Measurements from ENCODE around the gene BUB1.
"Not testable (repeated sequence)": the region's sequence is repeated elsewhere in the genome, so short reads cannot be mapped to it uniquely, and the experiment has no call there.

BUB1 gene

DNA sequence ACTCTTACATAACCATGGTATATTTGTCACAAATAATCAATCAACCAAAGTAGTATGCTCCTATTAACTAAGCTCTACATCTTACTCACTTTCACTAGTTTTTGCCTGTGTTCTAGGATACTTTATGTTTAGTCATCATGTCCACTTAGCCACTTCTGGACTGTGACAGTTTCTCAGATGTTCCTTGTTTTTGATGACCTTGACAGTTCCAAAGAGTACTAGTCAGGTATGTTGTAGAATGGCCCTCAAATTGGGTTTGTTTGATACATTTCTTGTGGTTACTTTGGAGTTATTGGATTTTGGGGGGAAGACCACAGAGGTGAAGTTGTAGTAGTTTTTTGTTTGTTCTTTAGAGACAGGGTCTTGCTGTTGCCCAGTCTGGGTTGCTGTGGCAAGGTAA lies 35.5 kb downstream of the BUB1 start:
- H3K4me3 ChIP-seq (replicated peaks in 1 of 2; ENCODE audit: low read depth in 2 of 2, low read length in 2 of 2) = no peak overlapping the region
- TF ChIP-seq, protein P1, sequence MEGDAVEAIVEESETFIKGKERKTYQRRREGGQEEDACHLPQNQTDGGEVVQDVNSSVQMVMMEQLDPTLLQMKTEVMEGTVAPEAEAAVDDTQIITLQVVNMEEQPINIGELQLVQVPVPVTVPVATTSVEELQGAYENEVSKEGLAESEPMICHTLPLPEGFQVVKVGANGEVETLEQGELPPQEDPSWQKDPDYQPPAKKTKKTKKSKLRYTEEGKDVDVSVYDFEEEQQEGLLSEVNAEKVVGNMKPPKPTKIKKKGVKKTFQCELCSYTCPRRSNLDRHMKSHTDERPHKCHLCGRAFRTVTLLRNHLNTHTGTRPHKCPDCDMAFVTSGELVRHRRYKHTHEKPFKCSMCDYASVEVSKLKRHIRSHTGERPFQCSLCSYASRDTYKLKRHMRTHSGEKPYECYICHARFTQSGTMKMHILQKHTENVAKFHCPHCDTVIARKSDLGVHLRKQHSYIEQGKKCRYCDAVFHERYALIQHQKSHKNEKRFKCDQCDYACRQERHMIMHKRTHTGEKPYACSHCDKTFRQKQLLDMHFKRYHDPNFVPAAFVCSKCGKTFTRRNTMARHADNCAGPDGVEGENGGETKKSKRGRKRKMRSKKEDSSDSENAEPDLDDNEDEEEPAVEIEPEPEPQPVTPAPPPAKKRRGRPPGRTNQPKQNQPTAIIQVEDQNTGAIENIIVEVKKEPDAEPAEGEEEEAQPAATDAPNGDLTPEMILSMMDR (IDR thresholded peaks at IDR 0.05; ENCODE audit: low read depth, low read length) = no peak
- no peak for DNase-seq (ENCODE audit: low read depth in 2 of 2)

DNA sequence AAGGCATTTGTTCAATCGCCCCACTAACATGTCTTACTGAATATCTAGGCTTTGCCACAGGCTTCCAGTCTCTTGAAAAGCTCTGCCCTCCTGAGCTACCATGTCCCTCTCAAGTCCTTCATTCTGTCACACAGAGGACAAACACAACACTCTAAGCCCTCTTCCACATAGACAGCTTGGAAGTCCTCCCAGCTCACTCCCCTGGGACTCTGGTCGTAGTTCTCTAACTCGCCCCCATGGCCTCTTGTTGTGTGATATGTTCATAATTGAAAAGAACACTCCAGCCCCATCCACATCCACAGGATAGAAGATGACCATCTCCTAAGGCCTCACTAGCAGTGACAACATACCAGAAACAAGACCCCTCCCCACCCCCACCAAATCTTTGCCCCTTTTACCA lies 37.9 kb downstream of the BUB1 start:
- TF ChIP-seq, protein P1 (IDR thresholded peaks at IDR 0.05; ENCODE audit: low read depth, low read length) = no peak
- H3K4me3 ChIP-seq (replicated peaks in 1 of 2; ENCODE audit: low read depth in 2 of 2, low read length in 2 of 2) = no peak overlapping the region
- no peak for DNase-seq (ENCODE audit: low read depth in 2 of 2)

DNA sequence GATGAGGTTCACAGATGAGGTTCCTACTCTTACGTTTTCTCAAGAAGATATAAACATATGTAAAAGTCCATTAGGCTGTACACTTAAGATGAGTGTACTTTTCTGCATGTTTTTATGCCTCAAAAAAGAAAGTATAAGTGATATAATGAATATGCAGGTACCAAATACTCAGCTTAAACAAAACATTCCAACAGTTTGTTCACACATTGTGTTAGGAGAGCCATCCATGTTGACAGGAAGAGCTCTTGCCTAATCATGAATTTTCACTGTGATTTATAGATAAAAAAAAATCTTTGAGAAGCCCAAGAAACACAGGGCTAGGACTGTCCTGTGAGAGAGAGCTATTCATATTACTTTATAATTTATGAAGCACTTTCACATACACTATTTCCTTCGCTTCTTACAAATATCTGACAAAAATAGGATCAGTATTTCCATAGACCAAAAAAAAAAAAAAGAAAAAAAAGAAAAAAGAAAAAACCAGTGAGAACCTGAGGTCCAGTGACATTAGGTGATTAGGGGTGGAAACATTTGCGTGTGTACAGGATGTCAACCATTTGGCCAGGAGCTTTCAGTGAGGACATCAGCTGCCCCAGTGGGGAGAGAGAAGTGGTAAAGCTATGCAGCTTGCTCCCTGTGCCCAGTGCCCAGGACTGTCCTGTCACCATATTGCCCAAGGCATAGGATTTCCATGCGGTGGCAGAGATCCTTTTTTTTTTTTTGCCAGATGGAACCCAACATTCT lies 38.7 kb downstream of the BUB1 start:
- no peak overlapping the region for H3K4me3 ChIP-seq (replicated peaks in 1 of 2; ENCODE audit: low read depth in 2 of 2, low read length in 2 of 2)
- DNase-seq (ENCODE audit: low read depth in 2 of 2) = peak in 1 of 2 donors; percentile 9
- TF ChIP-seq, protein P1 (IDR thresholded peaks at IDR 0.05; ENCODE audit: low read depth, low read length) = no peak

DNA sequence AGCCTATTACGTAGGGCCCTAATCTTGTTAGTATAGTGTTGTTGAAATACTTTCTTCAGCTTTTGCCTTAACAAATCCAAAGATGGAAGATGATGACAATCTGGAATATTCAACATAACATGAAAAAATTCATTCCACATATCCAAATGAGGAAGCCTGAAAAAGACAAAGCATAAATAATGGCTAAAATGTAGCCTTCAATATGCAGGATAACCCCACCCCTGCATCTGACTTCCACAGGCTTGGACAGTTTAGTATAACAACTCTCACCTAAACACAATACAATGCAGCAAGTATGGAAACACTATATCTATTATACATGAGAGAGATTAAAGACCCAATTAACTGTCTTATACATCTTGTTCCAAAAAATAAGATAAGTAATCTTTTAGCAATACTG lies 39.9 kb downstream of the BUB1 start:
- DNase-seq (ENCODE audit: low read depth in 2 of 2) = no peak
- no peak overlapping the region for H3K4me3 ChIP-seq (replicated peaks in 1 of 2; ENCODE audit: low read depth in 2 of 2, low read length in 2 of 2)
- TF ChIP-seq, protein P1 (IDR thresholded peaks at IDR 0.05; ENCODE audit: low read depth, low read length) = no peak

DNA sequence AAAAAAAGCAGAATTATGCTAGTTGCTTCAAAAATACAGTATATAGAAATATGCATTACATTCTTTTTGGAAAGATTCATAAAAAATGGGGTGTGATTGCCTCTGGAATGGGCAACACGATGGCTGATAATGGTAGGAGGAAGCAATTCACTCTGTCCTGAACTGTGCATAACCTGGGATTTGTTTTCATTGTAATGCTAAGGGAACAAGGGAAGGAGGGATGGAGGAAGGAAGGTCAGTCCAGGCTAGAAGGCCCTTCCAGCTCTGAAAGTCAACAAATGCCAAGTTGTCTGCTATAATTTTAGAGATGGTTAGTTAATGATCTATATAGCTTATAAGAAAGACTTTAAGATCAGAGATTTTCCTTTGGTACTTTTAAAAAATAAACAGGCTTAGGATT lies 40.8 kb downstream of the BUB1 start:
- no peak for DNase-seq (ENCODE audit: low read depth in 2 of 2)
- TF ChIP-seq, protein P1 (IDR thresholded peaks at IDR 0.05; ENCODE audit: low read depth, low read length) = no peak
- H3K4me3 ChIP-seq (replicated peaks in 1 of 2; ENCODE audit: low read depth in 2 of 2, low read length in 2 of 2) = no peak overlapping the region

DNA sequence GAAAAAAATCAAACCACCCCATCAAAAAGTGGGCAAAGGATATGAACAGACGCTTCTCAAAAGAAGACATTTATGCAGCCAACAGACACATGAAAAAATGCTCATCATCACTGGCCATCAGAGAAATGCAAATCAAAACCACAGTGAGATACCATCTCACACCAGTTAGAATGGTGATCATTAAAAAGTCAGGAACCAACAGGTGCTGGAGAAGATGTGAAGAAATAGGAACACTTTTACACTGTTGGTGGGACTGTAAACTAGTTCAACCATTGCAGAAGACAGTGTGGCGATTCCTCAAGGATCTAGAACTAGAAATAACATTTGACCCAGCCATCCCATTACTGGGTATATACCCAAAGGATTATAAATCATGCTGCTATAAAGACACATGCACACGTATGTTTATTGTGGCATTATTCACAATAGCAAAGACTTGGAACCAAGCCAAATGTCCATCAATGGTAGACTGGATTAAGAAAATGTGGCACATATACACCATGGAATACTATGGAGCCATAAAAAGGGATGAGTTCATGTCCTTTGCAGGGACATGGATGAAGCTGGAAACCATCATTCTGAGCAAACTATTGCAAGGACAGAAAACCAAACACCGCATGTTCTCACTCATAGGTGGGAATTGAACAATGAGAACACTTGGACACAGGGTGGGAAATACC lies 41.8 kb downstream of the BUB1 start:
- not testable (repeated sequence) for DNase-seq (ENCODE audit: low read depth in 2 of 2); H3K4me3 ChIP-seq (replicated peaks in 1 of 2; ENCODE audit: low read depth in 2 of 2, low read length in 2 of 2)

DNA sequence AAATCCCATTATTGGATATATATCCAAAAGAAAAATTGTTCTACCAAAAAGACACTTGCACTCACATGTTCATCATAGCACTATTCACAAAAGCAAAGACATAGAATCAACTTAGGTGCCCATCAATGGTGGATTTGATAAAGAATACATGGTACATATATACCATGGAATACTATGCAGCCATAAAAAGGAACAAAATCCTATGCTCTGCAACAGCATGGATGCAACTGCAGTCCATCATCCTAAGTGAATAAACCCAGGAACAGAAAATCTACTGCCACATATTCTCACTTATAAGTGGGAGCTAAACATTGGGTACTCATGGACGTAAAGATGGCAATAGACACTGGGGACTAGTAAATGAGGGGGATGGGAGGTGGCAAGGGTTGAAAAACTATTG lies 50.5 kb downstream of the BUB1 start:
- DNase-seq (ENCODE audit: low read depth in 2 of 2); H3K4me3 ChIP-seq (replicated peaks in 1 of 2; ENCODE audit: low read depth in 2 of 2, low read length in 2 of 2): not testable (repeated sequence)

DNA sequence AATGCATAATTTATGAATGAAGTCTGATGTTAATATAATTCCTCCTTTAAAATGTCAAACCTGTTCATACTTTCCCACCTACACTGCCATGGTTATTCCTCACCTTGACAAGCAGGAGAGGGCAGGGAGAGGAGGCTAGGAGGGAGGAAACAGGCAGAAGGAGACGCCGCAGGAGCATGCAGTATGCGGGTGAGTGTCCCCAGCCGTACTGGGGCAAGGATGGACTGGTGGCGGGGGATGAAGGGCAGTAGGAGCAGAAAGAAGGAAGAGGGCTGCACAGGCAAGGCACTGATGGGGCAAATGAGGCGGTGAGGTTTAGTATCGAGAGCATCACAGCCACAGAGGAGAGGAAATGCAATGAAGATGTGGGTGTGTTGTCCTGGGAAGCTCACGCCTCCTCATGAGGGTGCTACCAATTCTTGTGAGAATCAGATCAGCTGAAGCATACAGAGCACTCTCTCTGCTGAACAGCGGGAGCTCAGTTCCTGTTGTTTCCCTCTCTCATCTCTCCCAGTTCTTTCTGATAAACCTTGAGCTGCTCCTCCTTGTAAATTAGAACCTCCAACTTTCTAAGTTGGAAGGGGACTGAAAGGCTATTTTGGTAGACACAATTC lies 58.4 kb downstream of the BUB1 start:
- DNase-seq (ENCODE audit: low read depth in 2 of 2); H3K4me3 ChIP-seq (replicated peaks in 1 of 2; ENCODE audit: low read depth in 2 of 2, low read length in 2 of 2): not testable (repeated sequence)

DNA sequence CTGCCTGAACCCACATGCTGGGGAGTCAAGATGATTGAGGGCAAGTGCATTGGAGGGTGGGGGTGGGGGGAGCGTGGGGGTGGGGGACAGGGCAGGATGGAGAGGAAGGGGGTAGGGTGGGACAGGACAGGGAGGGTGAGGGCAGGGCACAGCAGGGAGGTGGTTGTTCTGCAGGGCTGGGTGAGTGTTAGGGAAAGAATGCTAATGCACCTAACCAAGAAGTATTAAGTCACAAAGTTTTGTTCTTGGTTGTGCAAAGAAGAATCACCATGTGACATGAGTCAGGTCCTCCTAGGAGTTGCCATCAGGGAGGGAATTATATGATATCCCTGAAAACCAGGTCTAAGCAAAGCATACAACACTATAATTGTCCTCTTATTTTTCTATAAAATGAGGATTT lies 63.9 kb downstream of the BUB1 start:
- DNase-seq (ENCODE audit: low read depth in 2 of 2); H3K4me3 ChIP-seq (replicated peaks in 1 of 2; ENCODE audit: low read depth in 2 of 2, low read length in 2 of 2): not testable (repeated sequence)

DNA sequence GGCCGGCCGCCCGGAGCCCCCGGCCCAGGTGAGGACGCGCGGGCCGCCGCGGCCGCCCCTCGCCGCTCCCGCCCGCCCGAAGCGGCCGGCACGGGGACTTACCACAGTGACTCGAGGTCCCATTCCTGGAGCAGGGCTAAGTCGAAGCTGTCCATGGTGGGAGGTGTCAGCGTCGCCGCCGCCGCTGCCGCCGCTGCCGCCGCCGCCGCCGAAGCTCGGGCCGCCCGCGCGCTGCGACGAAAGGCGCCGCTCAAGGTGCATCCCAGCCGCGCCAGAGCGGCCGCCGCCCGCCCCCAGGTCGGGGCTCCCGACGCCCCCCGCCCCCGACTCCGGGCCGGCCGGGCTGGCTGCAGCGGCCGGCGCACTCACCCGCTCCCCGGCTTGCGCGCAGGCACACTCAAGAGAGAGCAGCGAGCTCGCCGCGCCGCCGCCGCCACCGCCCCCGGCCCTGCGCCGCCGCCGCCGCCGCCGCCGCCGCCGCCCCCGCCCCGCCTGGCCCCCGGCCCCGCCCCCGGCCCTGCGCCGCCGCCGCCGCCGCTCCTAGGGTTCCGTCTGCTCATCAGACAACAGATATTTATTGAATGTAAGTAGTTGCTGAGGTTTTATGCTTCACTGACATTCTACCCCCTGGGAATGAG lies 67.1 kb downstream of the BUB1 start:
- not testable (repeated sequence) for DNase-seq (ENCODE audit: low read depth in 2 of 2); H3K4me3 ChIP-seq (replicated peaks in 1 of 2; ENCODE audit: low read depth in 2 of 2, low read length in 2 of 2)

DNA sequence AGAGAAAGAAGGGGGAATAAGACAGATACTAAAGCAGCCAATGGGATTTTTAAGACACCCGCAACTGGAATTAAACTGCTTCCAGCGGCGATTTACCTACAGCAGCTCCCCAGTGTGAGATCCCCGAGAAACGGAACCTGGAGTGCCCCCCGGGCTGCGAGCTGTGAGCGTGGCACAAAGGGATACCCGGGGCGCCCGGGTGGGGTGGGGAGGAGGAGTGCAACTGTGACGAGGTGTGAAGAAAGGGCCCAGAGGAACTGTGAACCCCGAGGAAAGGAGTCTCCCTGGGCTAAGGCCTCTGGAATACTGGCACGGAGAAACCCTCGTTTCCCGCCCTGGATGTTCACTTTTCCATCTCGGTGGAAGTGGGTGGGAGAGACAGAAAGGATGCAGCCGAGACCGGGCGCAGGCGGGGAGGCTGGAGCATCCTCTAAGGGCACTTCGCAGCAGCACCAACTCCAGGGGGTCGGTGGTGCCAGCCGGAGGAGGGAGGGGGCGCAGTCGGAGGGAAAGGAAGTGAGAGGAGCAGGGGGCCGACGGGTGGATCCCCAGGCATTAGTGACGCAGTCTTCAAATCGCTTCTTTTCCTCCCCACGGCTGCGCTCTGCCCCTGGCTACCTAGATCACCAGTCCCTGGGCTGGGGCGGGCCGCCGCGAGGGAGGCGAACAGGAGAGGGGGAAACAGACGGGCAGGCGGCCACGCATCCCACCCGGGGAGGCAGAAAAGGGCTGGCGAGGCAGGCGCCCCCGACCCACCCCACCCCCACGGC lies 67.8 kb downstream of the BUB1 start:
- DNase-seq (ENCODE audit: low read depth in 2 of 2); H3K4me3 ChIP-seq (replicated peaks in 1 of 2; ENCODE audit: low read depth in 2 of 2, low read length in 2 of 2): not testable (repeated sequence)
